Neuronal stem cell (in vitro differentiated cells): Measurements from ENCODE around the gene SLC16A10.

Experiments used
- DNase-seq: peaks from one replicate; pipeline ENCODE4 v3.0.0-alpha.2; 2013; ENCODE audit warnings: low spot score
- H2AFZ ChIP-seq: one replicate; pipeline ENCODE4 v1.6.1; 2013; ENCODE audit warnings: mild to moderate bottlenecking, low read length, inconsistent platforms
- H2AK5ac ChIP-seq: 2 replicates; pipeline ENCODE4 v1.6.1; 2013; ENCODE audit warnings: low read depth, mild to moderate bottlenecking, inconsistent platforms, low read length, moderate library complexity, mixed read lengths
- H2BK120ac ChIP-seq: 2 replicates; pipeline ENCODE4 v1.6.1; 2013; ENCODE audit warnings: low read depth, mild to moderate bottlenecking, inconsistent platforms, low read length, moderate library complexity, mixed read lengths
- H2BK12ac ChIP-seq: one replicate; pipeline ENCODE4 v1.6.1; 2013; ENCODE audit warnings: low read length, inconsistent platforms
- H2BK15ac ChIP-seq: 2 replicates; pipeline ENCODE4 v1.6.1; 2013; ENCODE audit warnings: mild to moderate bottlenecking, low read length, inconsistent platforms, mixed read lengths
- H2BK5ac ChIP-seq: one replicate; pipeline ENCODE4 v1.6.1; 2013; ENCODE audit warnings: inconsistent platforms, mild to moderate bottlenecking, low read length, moderate library complexity
- H3K14ac ChIP-seq: one replicate; pipeline ENCODE4 v1.6.1; 2013; ENCODE audit warnings: low read length, inconsistent platforms
- H3K18ac ChIP-seq: 2 replicates; pipeline ENCODE4 v1.6.1; 2013; ENCODE audit warnings: low read length, inconsistent platforms
- H3K23ac ChIP-seq: 2 replicates; pipeline ENCODE4 v1.6.1; 2013; ENCODE audit warnings: low read depth, mild to moderate bottlenecking, mixed read lengths, low read length, inconsistent platforms; ENCODE audit not compliant: poor library complexity
- H3K27ac ChIP-seq: replicated peaks from 3 replicates; pipeline ENCODE4 v1.5.1; 2013; ENCODE audit warnings: low read length, inconsistent platforms
- H3K27me3 ChIP-seq, 3 experiments: 2 replicates each; pipeline ENCODE4 v1.6.1; 2013; ENCODE audit warnings: low read length in 3 of 3, mild to moderate bottlenecking in 2 of 3, inconsistent platforms in 1 of 3, low read depth in 1 of 3, mixed read lengths in 1 of 3, moderate library complexity in 1 of 3; ENCODE audit not compliant: control insufficient read depth in 3 of 3, insufficient read depth in 3 of 3
- H3K36me3 ChIP-seq, 2 donors: replicated peaks in 1 of 2; 2 replicates each; pipeline ENCODE4 v1.6.1; 2013; ENCODE audit warnings: low read length in 2 of 2; ENCODE audit not compliant: control insufficient read depth in 2 of 2, insufficient read depth in 2 of 2
- H3K4ac ChIP-seq: 2 replicates; pipeline ENCODE4 v1.6.1; 2013; ENCODE audit warnings: inconsistent platforms, mild to moderate bottlenecking, low read length, moderate library complexity
- H3K4me1 ChIP-seq, 2 donors: 1 replicate in 1 of 2; 2 replicates in 1 of 2; pipeline ENCODE4 v1.6.1; 2013; ENCODE audit warnings: low read length in 2 of 2, low read depth in 1 of 2; ENCODE audit not compliant: control insufficient read depth in 2 of 2, insufficient read depth in 1 of 2
- H3K4me2 ChIP-seq: one replicate; pipeline ENCODE4 v1.6.1; 2013; ENCODE audit warnings: mild to moderate bottlenecking, low read length, inconsistent platforms; ENCODE audit not compliant: insufficient read depth, poor library complexity, severe bottlenecking
- H3K4me3 ChIP-seq, 2 donors: 2 replicates each; pipeline ENCODE4 v1.5.1; 2013; ENCODE audit warnings: low read length in 2 of 2, mild to moderate bottlenecking in 2 of 2, inconsistent platforms in 1 of 2, moderate library complexity in 1 of 2
- H3K79me1 ChIP-seq: one replicate; pipeline ENCODE4 v1.6.1; 2013; ENCODE audit warnings: low read depth, mild to moderate bottlenecking, inconsistent platforms, low read length, moderate library complexity
- H3K9ac ChIP-seq: one replicate; pipeline ENCODE4 v1.6.1; 2013; ENCODE audit warnings: mild to moderate bottlenecking, low read depth, low read length, inconsistent platforms; ENCODE audit not compliant: poor library complexity
- H3K9me3 ChIP-seq, 2 donors: replicated peaks in 1 of 2; 2 replicates each; pipeline versions ENCODE3 to v1.6.1; 2013; ENCODE audit warnings: low read length in 2 of 2, mild to moderate bottlenecking in 2 of 2, inconsistent platforms in 1 of 2, low read depth in 1 of 2, mixed read lengths in 1 of 2, moderate library complexity in 1 of 2; ENCODE audit not compliant: control insufficient read depth in 2 of 2, insufficient read depth in 1 of 2
- H4K8ac ChIP-seq: one replicate; pipeline ENCODE4 v1.6.1; 2013; ENCODE audit warnings: low read depth, mild to moderate bottlenecking, inconsistent platforms, low read length, moderate library complexity
- H4K91ac ChIP-seq: one replicate; pipeline ENCODE4 v1.6.1; 2013; ENCODE audit warnings: low read length, low read depth, mild to moderate bottlenecking, inconsistent platforms; ENCODE audit not compliant: poor library complexity
- WGBS, 2 donors: extraction: QIAGEN DNeasy Blood & Tissue Kit; methylation state at CpG; one replicate each; pipeline ENCODE4 v1.1.7; 2013; ENCODE audit warnings: missing lambda C conversion rate in 2 of 2, mixed read lengths in 1 of 2; ENCODE audit not compliant: insufficient read length in 2 of 2, insufficient replicate concordance in 1 of 2; ENCODE audit errors: extremely low coverage in 2 of 2; 5-methylcytosine and 5-hydroxymethylcytosine counted together

Gene SLC16A10

GRCh38 chr6:111198841-111199240 lies 111.5 kb downstream of the SLC16A10 start:
- no peak overlapping the region for H3K4me3 ChIP-seq
- H3K23ac ChIP-seq = no peak overlapping the region
- H3K27me3 ChIP-seq = no peaks in the 10 kb centered on the region
- peaks cover 0 to 16% of the 10 kb centered on the region in 2 donors for H3K4me1 ChIP-seq
- H3K4me2 ChIP-seq = no peak overlapping the region
- H2BK120ac ChIP-seq = no peak overlapping the region
- H4K8ac ChIP-seq = no peak overlapping the region
- no peak overlapping the region for H3K27ac ChIP-seq
- no CpG with 5 or more reads among the region's 3 CpGs for WGBS, 2 donors
- H2BK15ac ChIP-seq = no peak overlapping the region
- H2BK12ac ChIP-seq = no peak overlapping the region
- H3K79me1 ChIP-seq = no peaks in the 10 kb centered on the region
- H3K4ac ChIP-seq = no peak overlapping the region
- no peak overlapping the region for H2AK5ac ChIP-seq
- no peak overlapping the region for H3K18ac ChIP-seq
- no peak overlapping the region for H2AFZ ChIP-seq
- no peak overlapping the region for H2BK5ac ChIP-seq
- H4K91ac ChIP-seq = no peak overlapping the region
- H3K36me3 ChIP-seq = no peaks in the 10 kb centered on the region
- H3K9me3 ChIP-seq = no peaks in the 10 kb centered on the region
- H3K14ac ChIP-seq = no peak overlapping the region
- DNase-seq = no peak
- H3K9ac ChIP-seq = no peak overlapping the region

DNA sequence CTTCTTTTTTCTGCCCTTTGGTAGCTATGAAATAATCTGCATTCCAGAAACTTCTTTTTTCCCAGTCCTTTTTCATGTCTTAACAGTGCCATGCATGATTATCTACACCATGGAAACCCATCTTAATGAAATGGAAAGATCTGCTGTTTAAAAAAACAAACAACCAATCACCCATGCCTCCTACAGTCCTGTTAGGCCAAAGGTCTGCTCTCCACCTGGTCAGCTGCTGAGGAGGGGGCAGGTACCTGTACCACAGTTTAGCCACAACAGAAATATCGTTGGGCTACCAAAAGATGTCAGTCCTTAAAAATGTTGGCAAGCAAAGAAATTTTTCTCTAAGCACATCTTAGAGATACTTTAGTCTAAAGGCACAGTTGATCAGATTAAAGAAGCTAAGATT lies 112.6 kb downstream of the SLC16A10 start:
- Histone ChIP-seq H3K9me3 (no peaks in the 10 kb centered on the region), H4K8ac (no peak overlapping the region), H4K91ac (no peak overlapping the region), H3K4me2 (no peak overlapping the region), H3K4ac (no peak overlapping the region), H2BK12ac (no peak overlapping the region), H3K79me1 (no peaks in the 10 kb centered on the region), H3K36me3 (no peaks in the 10 kb centered on the region), H2BK5ac (no peak overlapping the region), H2AFZ (peak overlapping the region; percentile 50), H2BK15ac (no peak overlapping the region), H3K27me3 (no peaks in the 10 kb centered on the region), H2AK5ac (no peak overlapping the region), H3K9ac (no peak overlapping the region), H3K18ac (no peak overlapping the region), H3K27ac (no peak overlapping the region), H3K14ac (no peak overlapping the region), H3K23ac (no peak overlapping the region), H3K4me1 (peaks cover 0 to 16% of the 10 kb centered on the region in 2 donors), H3K4me3 (no peak overlapping the region), H2BK120ac (no peak overlapping the region)
- DNase-seq = no peak
- WGBS, 2 donors = no CpG with 5 or more reads among the region's 1 CpG

DNA sequence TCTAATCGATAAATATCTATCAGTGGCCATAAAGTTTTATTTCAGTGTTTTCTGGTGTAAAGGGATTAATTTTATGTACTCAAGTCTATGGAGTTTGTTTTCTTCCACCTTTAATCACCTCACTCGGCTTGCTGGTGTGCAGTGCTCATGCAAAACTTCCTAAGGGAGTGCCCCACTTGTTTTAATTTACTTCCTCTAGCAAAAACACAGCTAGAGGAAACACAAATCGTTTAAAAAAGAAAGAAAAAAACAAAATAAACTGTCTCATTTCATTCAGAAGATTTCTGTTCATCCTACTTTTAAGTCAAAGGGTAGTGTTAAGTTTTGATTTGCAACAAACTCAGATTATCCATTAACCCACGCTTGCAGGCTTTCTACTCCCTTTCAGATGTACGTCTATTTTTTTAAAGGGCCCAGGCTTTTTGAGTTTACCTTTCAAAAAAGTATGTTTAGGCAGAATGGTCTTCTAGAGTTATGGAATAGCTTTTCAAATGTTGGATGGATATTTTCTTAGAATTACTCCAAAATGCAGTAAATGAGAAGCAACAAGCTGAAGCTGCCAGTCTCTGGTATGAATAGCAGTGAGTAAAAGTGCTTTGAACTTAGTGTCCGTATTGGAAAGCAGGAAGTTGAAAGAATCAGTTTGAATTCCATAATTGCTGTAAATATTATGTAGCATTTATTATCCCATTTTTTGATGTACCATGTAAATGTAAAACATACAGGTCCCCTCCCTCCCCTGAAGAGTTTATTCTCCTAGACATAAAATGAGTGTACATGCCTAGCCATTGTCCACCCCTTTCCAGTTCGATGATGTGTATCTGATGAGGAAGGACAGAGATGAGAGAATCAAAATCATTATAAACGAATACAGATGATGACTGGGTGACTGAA lies 113.3 kb downstream of the SLC16A10 start:
- Histone ChIP-seq H2BK12ac (no peak overlapping the region), H3K27me3 (no peaks in the 10 kb centered on the region)

GRCh38 chr6:111201244-111201554 lies 113.9 kb downstream of the SLC16A10 start:
- Histone ChIP-seq H2BK12ac (no peak overlapping the region), H3K14ac (no peak overlapping the region), H3K23ac (no peak overlapping the region), H3K4me1 (peaks cover 0 to 16% of the 10 kb centered on the region in 2 donors), H2BK120ac (no peak overlapping the region), H2AK5ac (no peak overlapping the region), H3K27ac (no peak overlapping the region), H4K91ac (no peak overlapping the region), H3K4ac (no peak overlapping the region), H3K4me2 (no peak overlapping the region), H3K36me3 (no peaks in the 10 kb centered on the region), H3K4me3 (no peak overlapping the region), H2BK15ac (no peak overlapping the region), H2AFZ (peak overlapping the region; percentile 50), H3K27me3 (no peaks in the 10 kb centered on the region), H3K79me1 (no peaks in the 10 kb centered on the region), H3K18ac (no peak overlapping the region), H3K9me3 (no peaks in the 10 kb centered on the region), H4K8ac (no peak overlapping the region), H3K9ac (no peak overlapping the region), H2BK5ac (no peak overlapping the region)
- WGBS, 2 donors = no CpG with 5 or more reads among the region's 1 CpG
- DNase-seq = no peak

More for the DNA sequence above, 113.3 kb downstream of the SLC16A10 start:
- Histone ChIP-seq H3K4me2 (no peak overlapping the region), H4K91ac (no peak overlapping the region), H2BK120ac (no peak overlapping the region), H2AFZ (peak overlapping the region; percentile 50), H4K8ac (no peak overlapping the region), H2BK5ac (no peak overlapping the region), H3K4me3 (no peak overlapping the region), H3K9me3 (no peaks in the 10 kb centered on the region), H3K27ac (no peak overlapping the region), H3K9ac (no peak overlapping the region), H2BK15ac (no peak overlapping the region), H3K36me3 (no peaks in the 10 kb centered on the region), H3K4me1 (peaks cover 0 to 16% of the 10 kb centered on the region in 2 donors), H3K79me1 (no peaks in the 10 kb centered on the region), H3K14ac (no peak overlapping the region), H2AK5ac (no peak overlapping the region), H3K18ac (no peak overlapping the region), H3K23ac (no peak overlapping the region), H3K4ac (no peak overlapping the region)
- WGBS, 2 donors = no CpG with 5 or more reads among the region's 8 CpGs
- no peak for DNase-seq
